ENCODE results near the gene SRRM5.

DNA sequence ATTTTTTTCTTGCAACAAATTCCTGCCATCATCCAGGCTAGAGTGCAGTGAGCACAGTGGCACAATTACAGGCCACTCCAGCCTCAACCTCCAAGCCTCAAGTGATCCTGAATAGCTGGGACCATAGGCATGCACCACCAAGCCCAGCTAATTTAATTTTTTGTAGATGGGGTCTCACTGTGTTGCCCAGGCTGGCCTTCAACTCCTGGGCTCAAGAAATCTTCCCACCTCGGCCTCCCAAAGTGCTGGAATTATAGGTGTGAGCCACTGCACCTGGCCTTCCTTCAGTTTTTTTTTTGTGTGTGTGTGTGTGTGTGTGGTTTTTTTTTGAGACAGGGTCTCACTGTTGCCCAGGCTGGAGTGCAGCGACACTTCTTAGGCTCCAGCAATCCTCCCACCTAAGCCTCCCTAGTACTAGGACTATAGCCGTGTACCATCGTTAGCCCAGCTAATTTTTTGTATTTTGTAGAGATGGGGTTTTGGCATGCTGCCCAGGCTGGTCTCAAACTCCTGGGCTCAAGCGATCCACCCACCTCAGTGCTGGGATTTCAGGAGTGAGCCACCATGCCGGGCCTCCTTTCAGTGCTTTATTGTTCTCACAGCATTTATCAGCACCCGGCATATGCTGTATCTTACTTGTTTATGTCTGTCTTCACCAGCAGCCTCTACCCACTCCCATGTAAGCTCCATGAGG lies 5.9 kb upstream of the SRRM5 start:
- no peak for TF ChIP-seq CTCF (IDR thresholded peaks at IDR 0.05)
- no peak for TF ChIP-seq POLR2A (IDR thresholded peaks at IDR 0.05)
